Fibroblast of lung (primary cell): ENCODE data around the gene GPC6. TPM values are rescaled to one million over a fixed set of nuclear protein-coding genes. Genes with fewer than 3 reads are reported as not detected.
A peak's percentile ranks its signal among the peaks of the same experiment; 100 is the strongest.

Experiments used
- DNase-seq, 2 donors: peaks; one replicate each; pipeline versions ENCODE4 v3.0.0 to v3.0.0-alpha.2; 2010; ENCODE audit warnings: low read depth in 2 of 2
- H2AFZ ChIP-seq: 2 replicates; pipeline ENCODE4 v1.5.1; 2012; ENCODE audit warnings: low read length, control low read depth, inconsistent platforms
- H3K27ac ChIP-seq: 2 replicates; pipeline ENCODE4 v1.5.1; 2011; ENCODE audit warnings: low read length, control low read depth; ENCODE audit not compliant: insufficient read depth
- H3K27me3 ChIP-seq: 2 replicates; pipeline ENCODE4 v1.5.1; 2011; ENCODE audit warnings: mild to moderate bottlenecking, low read length; ENCODE audit not compliant: control insufficient read depth, insufficient read depth
- H3K36me3 ChIP-seq: 2 replicates; pipeline ENCODE4 v1.5.1; 2011; ENCODE audit warnings: low read length; ENCODE audit not compliant: control insufficient read depth, insufficient read depth
- H3K4me1 ChIP-seq: 2 replicates; pipeline ENCODE4 v1.5.1; 2011; ENCODE audit warnings: low read length; ENCODE audit not compliant: control insufficient read depth, insufficient read depth; ENCODE audit errors: extremely low read depth
- H3K4me2 ChIP-seq: 2 replicates; pipeline ENCODE4 v1.5.1; 2011; ENCODE audit warnings: low read length, control low read depth; ENCODE audit not compliant: insufficient read depth; ENCODE audit errors: extremely low read depth
- H3K4me3 ChIP-seq, 4 experiments: fragments of 200-600 bp in 1 of 4; sonication (generic) in 1 of 4; replicated peaks in 1 of 4; 2 replicates each; pipeline ENCODE4 v1.5.1; 2011 to 2016; ENCODE audit warnings: low read length in 4 of 4, low read depth in 3 of 4, mild to moderate bottlenecking in 3 of 4, control low read depth in 2 of 4, inconsistent platforms in 1 of 4, mixed read lengths in 1 of 4; ENCODE audit not compliant: insufficient read depth in 1 of 4; ENCODE audit errors: control extremely low read depth in 1 of 4
- H3K79me2 ChIP-seq: 2 replicates; pipeline ENCODE4 v1.5.1; 2012; ENCODE audit warnings: mild to moderate bottlenecking, low read length, inconsistent platforms; ENCODE audit not compliant: control insufficient read depth, insufficient read depth
- H3K9ac ChIP-seq: 2 replicates; pipeline ENCODE4 v1.5.1; 2011; ENCODE audit warnings: mild to moderate bottlenecking, low read length, control low read depth; ENCODE audit not compliant: insufficient read depth
- H3K9me3 ChIP-seq: 2 replicates; pipeline ENCODE4 v1.5.1; 2012; ENCODE audit warnings: low read depth, low read length; ENCODE audit not compliant: control insufficient read depth, insufficient read depth
- H4K20me1 ChIP-seq: 2 replicates; pipeline ENCODE4 v1.5.1; 2011; ENCODE audit warnings: low read length; ENCODE audit not compliant: control insufficient read depth, insufficient read depth; ENCODE audit errors: extremely low read depth
- EZH2 ChIP-seq: IDR thresholded peaks from 2 replicates; pipeline ENCODE4 v1.5.1; 2012; ENCODE audit warnings: low read length, control low read depth, mild to moderate bottlenecking; ENCODE audit errors: missing control alignments
- polyA plus RNA-seq, 2 donors: library from polyadenylated mRNA; depleted of rRNA in 1 of 2; stranded (reverse) in 1 of 2; unstranded in 1 of 2; fragments of >200 nt; gene quantifications; 2 replicates each; pipeline ENCODE4 v1.2.1, GENCODE V29; 2011 to 2012; ENCODE audit warnings: missing spikeins in 1 of 2
- total RNA-seq: library from RNA; depleted of rRNA; stranded (reverse); fragments of >200 nt; gene quantifications from 2 replicates; pipeline ENCODE4 v1.2.1, GENCODE V29; 2014
- TF ChIP-seq, protein P1 (sequence below), 2 donors: IDR thresholded peaks in 1 of 2; conservative IDR thresholded peaks in 1 of 2; 1 replicate in 1 of 2; 2 replicates in 1 of 2; pipeline ENCODE4 v1.5.1; 2011 to 2012; ENCODE audit warnings: low read length in 2 of 2, control low read depth in 1 of 2, inconsistent platforms in 1 of 2, low read depth in 1 of 2, mild to moderate bottlenecking in 1 of 2

GPC6 gene
- total and polyA plus RNA-seq, 2 donors (not counting 1 experiment from before 2014, with no cell fraction given): 11.2 to 33.7 TPM

DNA sequence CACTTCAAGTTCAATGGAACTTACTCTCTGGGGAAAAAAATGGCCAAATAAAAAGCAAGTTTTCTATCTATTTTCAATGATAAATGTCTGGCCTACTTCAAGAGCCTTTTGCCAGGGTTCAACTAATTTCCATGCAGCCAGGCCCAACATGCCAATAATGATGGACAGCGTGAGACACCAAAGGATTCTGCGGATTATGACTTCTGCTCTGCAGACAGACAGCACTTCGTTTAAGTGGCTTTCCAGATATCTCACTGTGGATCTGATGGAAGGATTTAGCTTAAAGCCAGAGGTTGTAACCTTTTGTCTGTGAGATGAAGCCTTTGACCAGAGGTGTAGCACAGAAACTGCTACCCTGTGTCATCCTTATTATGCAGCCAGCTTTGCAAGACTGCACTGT lies 638.6 kb downstream of the GPC6 start:
- H3K4me1 ChIP-seq: no peaks in the 10 kb centered on the region
- H3K9me3 ChIP-seq: no peaks in the 10 kb centered on the region
- H3K27ac ChIP-seq: no peak overlapping the region
- H3K27me3 ChIP-seq: no peaks in the 10 kb centered on the region
- no peaks in the 10 kb centered on the region for H3K36me3 ChIP-seq
- no peaks in the 10 kb centered on the region for H3K79me2 ChIP-seq
- H3K9ac ChIP-seq: no peak overlapping the region
- no peak overlapping the region for H3K4me2 ChIP-seq
- no peak overlapping the region for H2AFZ ChIP-seq
- TF ChIP-seq EZH2: no peak
- H4K20me1 ChIP-seq: no peaks in the 10 kb centered on the region
- H3K4me3 ChIP-seq: no peak overlapping the region
- no peak for DNase-seq

DNA sequence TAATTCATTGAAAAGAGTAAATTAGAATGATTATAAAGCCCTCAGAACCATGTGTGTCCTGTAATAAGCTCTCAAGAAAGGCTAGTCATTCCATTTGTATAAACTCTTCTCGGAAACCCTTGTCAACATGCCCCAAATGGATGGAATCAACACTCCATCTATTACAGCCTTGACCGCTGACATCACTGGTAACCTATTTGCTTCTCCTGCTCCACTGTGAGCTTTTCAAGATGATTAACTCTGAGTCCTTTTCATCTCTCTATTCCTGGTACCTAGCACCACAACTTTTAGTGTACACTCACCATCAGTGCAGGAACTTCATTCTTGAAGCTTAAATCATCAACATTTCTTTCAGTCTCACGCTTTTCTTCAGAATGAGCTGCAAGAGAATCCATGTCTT lies 640.9 kb downstream of the GPC6 start:
- TF ChIP-seq, protein P1, sequence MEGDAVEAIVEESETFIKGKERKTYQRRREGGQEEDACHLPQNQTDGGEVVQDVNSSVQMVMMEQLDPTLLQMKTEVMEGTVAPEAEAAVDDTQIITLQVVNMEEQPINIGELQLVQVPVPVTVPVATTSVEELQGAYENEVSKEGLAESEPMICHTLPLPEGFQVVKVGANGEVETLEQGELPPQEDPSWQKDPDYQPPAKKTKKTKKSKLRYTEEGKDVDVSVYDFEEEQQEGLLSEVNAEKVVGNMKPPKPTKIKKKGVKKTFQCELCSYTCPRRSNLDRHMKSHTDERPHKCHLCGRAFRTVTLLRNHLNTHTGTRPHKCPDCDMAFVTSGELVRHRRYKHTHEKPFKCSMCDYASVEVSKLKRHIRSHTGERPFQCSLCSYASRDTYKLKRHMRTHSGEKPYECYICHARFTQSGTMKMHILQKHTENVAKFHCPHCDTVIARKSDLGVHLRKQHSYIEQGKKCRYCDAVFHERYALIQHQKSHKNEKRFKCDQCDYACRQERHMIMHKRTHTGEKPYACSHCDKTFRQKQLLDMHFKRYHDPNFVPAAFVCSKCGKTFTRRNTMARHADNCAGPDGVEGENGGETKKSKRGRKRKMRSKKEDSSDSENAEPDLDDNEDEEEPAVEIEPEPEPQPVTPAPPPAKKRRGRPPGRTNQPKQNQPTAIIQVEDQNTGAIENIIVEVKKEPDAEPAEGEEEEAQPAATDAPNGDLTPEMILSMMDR (conservative IDR thresholded peaks at IDR 0.05 in 1 of 2, IDR thresholded peaks at IDR 0.05 in 1 of 2; ENCODE audit: low read depth in 1 of 2, low read length in 2 of 2): no peak
- TF ChIP-seq EZH2: no peak

DNA sequence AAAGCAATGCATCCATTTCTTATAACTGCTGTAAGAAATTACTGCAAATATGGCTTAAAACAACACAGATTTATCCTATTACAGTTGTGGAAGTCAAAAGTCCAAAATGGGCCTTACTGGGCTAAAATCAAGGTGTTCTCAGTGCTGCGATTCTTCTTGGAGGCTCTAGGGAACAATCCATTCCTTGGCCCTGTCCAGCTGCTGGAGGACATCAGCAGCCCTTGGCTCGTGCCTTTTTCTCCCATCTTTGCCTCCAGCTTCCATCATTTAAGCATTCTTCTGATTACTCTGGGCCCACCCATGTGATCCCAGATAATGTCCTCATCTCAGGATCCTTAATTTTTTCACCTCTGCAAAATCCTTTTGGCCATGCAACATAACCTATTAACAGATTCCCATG lies 645.8 kb downstream of the GPC6 start:
- H3K4me1 ChIP-seq: no peaks in the 10 kb centered on the region
- no peak overlapping the region for H2AFZ ChIP-seq
- no peaks in the 10 kb centered on the region for H3K36me3 ChIP-seq
- no peaks in the 10 kb centered on the region for H3K79me2 ChIP-seq
- DNase-seq: no peak
- TF ChIP-seq EZH2: no peak
- TF ChIP-seq, protein P1 (conservative IDR thresholded peaks at IDR 0.05 in 1 of 2, IDR thresholded peaks at IDR 0.05 in 1 of 2; ENCODE audit: low read depth in 1 of 2, low read length in 2 of 2): no peak
- H4K20me1 ChIP-seq: no peaks in the 10 kb centered on the region
- H3K4me3 ChIP-seq: no peak overlapping the region
- no peaks in the 10 kb centered on the region for H3K27me3 ChIP-seq
- no peaks in the 10 kb centered on the region for H3K9me3 ChIP-seq
- H3K27ac ChIP-seq: no peak overlapping the region
- H3K4me2 ChIP-seq: no peak overlapping the region
- no peak overlapping the region for H3K9ac ChIP-seq

More for the DNA sequence above, 640.9 kb downstream of the GPC6 start:
- Histone ChIP-seq H3K4me1 (no peaks in the 10 kb centered on the region), H2AFZ (no peak overlapping the region), H4K20me1 (no peaks in the 10 kb centered on the region), H3K4me3 (no peak overlapping the region), H3K9ac (no peak overlapping the region), H3K9me3 (no peaks in the 10 kb centered on the region), H3K36me3 (no peaks in the 10 kb centered on the region), H3K27ac (no peak overlapping the region), H3K79me2 (no peaks in the 10 kb centered on the region), H3K27me3 (no peaks in the 10 kb centered on the region), H3K4me2 (no peak overlapping the region)
- peak; percentile 76 for DNase-seq
